CMK (cell line): ENCODE data around the gene ARRDC2.
"Not testable (repeated sequence)": the region's sequence is repeated elsewhere in the genome, so short reads cannot be mapped to it uniquely, and the experiment has no call there.

Source experiments
- DNase-seq: peaks from one replicate; pipeline ENCODE4 v3.0.0-alpha.2; 2010; ENCODE audit warnings: low read depth

The ARRDC2 gene

DNA sequence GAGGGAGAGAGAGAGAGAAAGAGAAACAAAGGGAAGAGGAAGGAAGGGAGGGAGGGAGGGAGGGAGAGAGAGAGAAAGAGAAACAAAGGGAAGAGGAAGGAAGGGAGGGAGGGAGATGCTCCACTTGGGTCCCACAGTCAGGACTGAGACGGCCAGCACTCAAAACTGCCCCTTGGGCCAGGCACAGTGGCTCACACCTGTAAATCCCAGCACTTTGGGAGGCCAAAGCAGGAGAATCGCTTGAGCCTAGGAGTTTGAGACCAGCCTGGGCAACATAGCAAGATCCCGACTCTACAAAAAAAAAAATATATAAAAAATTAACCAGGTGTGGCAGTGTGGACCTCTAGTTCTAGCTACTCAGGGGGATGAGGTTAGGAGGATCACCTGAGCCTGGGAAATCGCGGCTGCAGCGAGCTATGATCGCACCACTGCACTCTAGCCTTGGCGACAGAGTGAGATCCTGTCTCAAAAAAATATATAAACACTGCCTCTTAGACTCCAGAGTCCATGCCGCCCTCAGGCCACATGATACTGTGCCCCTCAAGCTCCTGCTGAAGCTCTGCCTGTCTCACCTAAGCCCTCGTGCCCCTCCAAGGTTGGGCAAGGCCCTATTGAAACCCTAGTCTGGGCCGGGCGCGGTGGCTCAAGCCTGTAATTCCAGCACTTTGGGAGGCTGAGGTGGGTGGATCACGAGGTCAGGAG, 8.4 kb downstream of the ARRDC2 start:
- no peak for DNase-seq

GRCh38 chr19:18017275-18018083, 9.5 kb downstream of the ARRDC2 start:
- DNase-seq: no peak

DNA sequence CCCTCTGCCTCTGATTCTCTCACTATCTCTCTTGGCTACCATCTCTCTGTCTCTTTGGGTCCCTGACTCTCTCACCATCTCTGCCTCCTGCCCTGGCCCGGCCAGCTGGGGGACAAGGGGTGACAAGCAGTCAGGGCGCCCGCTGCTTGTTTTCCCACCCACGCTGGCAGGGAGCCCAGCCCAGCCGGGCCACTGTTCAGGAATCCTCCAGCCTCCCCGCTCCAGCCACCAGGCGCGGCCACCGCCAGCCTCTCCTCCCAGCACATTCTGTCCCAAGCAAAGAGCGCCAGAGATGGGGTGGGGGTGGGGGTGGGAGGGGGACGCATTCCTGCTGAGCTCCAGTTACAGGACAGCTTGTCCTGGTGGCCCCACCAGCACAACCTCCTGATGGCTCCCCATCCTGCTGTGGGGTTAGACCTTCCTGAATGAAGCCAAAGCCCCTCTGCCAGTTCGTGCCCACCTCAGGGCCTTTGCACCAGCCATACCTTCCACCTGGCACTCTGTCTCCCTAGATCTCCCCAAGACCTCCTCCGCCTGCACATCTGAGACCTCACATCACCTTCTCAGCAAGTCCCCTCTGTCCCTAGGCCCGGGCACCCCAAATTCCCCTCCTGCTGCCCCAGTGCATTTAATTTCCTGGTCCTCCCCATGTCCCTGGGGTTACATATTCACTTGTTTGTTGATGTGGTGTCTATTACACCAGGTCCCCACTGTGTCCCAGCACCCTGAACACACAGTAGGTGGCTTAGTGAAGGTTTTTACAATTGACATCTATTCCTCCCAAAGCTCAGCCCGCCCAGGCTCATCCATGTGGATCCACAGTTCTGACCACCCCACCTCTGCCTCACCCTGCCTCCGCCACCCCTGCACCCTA, 12.5 kb downstream of the ARRDC2 start:
- DNase-seq: no peak

GRCh38 chr19:18021121-18021755, 13.3 kb downstream of the ARRDC2 start:
- DNase-seq: no peak

GRCh38 chr19:18023622-18024251, 15.8 kb downstream of the ARRDC2 start:
- DNase-seq: peak; percentile 63

- no peak for DNase-seq
Measured at GRCh38 chr19:18027151-18027550, 19.2 kb downstream of the ARRDC2 start.

DNA sequence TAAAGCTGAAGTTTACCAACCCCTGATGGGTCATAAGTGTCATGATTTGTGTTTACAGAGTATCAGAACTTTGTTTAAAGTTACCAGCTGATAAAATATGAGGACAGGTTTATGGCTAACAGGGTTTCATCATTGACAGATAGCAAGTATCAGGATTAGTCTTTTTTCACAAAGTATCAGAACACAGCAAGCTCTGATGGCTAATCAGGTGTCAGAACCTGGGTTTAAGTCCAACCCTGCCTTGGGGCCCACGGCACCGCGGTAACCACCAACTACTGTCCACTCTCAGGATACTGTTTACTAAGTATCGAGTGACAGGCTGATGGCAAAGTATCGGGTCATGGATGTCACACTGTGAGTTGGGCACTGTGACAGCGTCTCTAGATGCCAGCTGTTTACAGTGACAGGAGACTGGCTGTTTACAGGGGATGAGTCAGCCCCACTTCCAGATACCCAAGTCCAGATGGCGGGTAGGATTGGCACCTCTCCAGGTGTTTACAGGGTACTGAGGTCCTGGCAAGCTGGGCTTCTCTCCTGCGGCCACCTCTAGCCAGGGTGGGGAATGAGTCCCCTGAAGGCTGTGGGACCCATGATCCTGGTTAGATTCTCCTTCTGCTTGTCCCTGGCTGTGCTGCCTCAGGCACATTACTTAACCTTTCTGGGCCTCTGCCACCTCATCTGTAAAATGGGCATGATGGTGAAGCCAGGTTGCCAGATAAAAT, 21.8 kb downstream of the ARRDC2 start:
- no peak for DNase-seq

DNA sequence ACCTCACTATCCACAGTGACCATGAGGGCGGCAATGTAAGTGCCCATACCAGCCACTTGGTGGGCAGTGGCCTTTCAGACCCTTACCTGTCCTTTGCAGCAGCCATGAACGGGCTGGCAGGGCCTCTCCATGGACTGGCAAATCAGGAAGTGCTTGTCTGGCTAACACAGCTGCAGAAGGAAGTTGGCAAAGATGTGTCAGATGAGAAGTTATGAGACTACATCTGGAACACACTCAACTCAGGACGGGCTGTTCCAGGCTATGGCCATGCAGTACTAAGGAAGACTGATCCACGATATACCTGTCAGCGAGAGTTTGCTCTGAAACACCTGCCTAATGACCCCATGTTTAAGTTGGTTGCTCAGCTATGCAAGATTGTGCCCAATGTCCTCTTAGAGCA, 23.4 kb downstream of the ARRDC2 start:
- DNase-seq: not testable (repeated sequence)

DNA sequence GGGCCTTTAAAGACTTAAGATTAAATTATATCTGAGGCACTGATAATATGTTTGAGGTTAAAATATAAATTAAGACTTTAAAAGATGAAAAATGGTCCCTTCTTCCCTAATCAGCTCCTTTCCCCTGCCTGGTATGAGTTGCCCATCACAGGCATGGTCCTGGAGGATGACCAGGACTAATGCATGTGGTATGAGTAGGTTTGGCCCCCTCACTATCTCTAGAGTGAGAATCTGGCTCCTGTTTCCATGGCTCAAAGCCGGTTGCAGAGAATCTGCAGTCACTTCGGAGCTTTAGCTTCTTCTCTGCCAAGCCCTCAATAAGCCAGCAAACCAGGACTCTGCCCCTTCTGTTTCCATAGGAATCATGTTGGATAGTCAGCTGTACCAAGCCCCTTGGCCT, 24.1 kb downstream of the ARRDC2 start:
- not testable (repeated sequence) for DNase-seq

GRCh38 chr19:18041054-18041453, 33.1 kb downstream of the ARRDC2 start:
- DNase-seq: no peak

DNA sequence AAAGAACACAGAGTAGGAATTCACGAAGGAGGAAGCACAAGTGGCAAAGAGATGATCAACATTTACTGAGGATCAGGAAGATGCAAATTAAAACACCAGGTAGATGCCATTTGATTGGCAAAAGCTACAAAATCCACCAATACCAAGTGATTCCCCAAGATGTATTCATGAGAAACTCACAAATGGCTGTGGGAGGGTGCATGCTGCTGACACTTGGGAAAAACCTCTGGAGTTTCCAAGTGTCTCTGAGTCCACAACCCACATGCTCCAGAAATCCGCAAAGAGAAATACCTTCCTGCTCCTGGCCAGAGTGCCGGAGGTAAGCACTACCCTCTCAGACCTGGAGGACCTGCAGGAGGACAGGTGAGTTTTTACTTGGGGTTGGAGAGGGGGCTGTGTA, 35.7 kb downstream of the ARRDC2 start:
- no peak for DNase-seq

- DNase-seq: no peak
Measured at GRCh38 chr19:18044825-18045304, 36.9 kb downstream of the ARRDC2 start.

- DNase-seq: no peak
Measured at GRCh38 chr19:18045307-18046050, 37.5 kb downstream of the ARRDC2 start.

GRCh38 chr19:18046059-18046718, 38.2 kb downstream of the ARRDC2 start:
- DNase-seq: no peak

DNA sequence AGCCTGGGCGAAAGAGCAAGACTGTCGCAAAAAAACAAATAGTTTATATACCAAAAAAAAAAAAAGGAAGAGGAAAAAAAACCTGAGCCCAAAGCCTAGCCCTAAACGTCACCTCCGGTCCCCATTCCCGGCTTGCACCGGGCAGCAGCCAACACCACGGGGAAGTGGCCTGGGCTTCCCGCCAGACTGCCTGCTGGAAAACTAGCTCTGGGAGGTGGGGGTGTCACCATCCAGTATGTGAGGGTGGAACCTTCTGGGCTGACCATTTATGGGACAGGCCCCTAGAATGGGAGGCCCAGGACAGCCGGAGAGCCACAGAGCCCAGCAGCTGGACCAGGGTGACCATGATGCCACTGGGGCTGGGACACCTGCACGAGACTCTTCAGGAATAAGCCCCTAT, 41.4 kb downstream of the ARRDC2 start:
- no peak for DNase-seq

DNA sequence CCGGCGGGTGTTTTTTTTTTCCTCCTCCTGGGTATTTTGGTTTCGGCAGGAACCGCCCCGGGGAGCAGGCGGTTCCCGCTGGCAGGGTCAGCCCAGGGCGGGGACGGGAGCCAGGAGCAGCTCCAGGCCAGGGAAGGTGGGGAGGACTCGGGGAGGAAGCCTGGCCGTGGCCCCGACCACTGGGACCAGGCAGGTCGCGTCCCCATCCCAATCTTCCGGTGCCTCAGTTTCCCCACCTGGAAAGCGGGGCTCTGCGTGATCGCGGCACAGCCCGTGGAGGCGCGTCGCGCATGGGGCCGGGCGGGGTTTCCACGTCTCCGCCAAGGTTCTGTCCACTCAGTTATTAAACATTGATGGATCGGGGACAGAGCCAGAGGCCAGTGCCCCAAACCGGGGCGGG, 43.9 kb downstream of the ARRDC2 start:
- no peak for DNase-seq

DNA sequence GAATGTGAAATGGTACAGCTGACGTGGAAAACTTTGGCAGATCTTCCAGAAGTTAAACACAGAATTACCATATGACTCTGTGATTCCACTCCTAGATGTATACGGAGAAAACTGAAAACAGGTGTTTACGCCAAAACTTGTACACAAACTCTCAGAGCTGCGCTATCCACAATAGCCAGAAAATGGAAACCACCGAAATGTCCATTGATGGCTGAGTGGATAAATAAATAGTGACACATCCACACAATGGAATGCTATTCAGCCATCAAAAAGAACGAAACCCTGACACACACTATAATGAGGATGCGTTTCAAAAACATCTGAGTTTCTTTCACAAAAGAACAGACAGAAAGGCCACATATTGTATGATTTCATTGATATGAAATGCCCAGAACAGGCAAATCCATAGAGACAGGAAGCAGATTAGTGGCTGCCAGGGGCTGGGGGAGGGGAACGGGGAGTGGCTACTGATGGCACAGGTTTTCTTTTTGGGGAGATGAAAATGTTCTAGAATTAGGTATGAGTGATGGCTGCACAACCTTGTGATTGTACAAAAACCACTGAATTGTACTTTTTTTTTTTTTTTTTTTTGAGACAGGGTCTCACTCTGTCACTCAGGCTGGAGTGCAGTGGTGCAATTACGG, 45.7 kb downstream of the ARRDC2 start:
- no peak for DNase-seq

GRCh38 chr19:18055967-18056366, 48.0 kb downstream of the ARRDC2 start:
- no peak for DNase-seq

DNA sequence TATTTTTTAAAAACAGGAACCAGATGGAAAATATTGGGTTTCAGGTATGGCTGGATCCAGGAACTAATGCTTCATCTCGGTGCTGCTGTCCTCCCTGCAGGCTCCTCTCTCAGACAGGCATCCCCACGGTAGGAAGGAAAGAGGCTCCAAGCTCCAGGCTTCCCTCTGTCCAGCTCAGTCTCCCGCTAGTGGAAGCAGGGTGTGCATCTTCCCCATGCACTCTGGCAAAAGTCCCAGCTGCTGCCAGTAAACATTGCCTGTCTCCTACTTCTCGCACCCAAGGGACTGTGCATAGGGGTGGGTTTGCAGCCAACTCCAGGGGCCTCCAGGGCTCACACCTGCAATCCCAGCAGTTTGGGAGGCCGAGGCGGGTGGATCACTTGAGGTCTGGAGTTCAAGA, 49.6 kb downstream of the ARRDC2 start:
- no peak for DNase-seq
